ENCODE measurements around the gene BLVRA.

The BLVRA gene

GRCh38 chr7:43790006-43790405, 31.5 kb downstream of the BLVRA start:
- TF ChIP-seq, protein P1, sequence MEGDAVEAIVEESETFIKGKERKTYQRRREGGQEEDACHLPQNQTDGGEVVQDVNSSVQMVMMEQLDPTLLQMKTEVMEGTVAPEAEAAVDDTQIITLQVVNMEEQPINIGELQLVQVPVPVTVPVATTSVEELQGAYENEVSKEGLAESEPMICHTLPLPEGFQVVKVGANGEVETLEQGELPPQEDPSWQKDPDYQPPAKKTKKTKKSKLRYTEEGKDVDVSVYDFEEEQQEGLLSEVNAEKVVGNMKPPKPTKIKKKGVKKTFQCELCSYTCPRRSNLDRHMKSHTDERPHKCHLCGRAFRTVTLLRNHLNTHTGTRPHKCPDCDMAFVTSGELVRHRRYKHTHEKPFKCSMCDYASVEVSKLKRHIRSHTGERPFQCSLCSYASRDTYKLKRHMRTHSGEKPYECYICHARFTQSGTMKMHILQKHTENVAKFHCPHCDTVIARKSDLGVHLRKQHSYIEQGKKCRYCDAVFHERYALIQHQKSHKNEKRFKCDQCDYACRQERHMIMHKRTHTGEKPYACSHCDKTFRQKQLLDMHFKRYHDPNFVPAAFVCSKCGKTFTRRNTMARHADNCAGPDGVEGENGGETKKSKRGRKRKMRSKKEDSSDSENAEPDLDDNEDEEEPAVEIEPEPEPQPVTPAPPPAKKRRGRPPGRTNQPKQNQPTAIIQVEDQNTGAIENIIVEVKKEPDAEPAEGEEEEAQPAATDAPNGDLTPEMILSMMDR (IDR thresholded peaks at IDR 0.05; ENCODE audit: control insufficient read depth, insufficient read depth, low read depth, low read length, missing control alignments): no peak
- no peak for DNase-seq (ENCODE audit: low read depth)
- H3K4me3 ChIP-seq (ENCODE audit: control insufficient read depth, low read depth, low read length): no peak overlapping the region

DNA sequence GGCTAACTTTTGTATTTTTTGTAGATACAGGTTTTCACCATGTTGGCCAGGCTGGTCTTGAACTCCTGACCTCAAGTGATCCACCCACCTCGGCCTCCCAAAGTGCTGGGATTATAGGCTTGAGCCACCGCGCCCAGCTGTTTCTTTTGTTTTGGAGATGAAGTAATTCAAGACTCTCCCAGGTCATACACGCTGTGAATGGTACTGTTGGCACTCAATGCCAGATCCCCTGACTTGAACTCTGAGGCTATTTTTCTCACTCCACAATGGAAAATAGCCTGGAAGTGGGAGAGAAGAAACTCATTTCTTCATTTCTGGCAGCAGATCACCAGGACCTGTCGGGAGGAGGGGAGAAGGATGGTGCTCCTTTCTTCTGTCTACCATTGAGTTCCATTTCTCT, 32.4 kb downstream of the BLVRA start:
- TF ChIP-seq, protein P1 (IDR thresholded peaks at IDR 0.05; ENCODE audit: control insufficient read depth, insufficient read depth, low read depth, low read length, missing control alignments): no peak
- H3K4me3 ChIP-seq (ENCODE audit: control insufficient read depth, low read depth, low read length): no peak overlapping the region

DNA sequence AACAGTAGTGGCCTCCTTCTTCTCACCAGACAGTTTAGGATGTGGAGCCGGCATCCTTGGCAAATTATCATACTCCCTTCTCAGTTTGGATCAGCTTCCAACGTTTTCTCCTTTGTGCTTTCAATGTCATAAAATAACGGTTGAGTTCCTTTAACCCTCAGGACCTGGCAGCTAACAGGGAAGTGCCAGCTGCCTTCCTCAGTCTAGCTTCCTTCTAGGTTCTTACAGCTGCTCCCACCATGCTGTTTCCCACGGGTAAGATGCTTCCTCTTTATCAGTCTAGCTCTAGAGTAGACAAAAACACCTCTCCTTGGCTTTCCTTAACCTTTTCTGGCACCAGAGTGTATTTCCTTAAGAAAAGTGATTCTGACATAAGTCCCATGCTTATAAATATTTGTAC, 33.2 kb downstream of the BLVRA start:
- TF ChIP-seq, protein P1 (IDR thresholded peaks at IDR 0.05; ENCODE audit: control insufficient read depth, insufficient read depth, low read depth, low read length, missing control alignments): no peak
- no peak overlapping the region for H3K4me3 ChIP-seq (ENCODE audit: control insufficient read depth, low read depth, low read length)
- no peak for DNase-seq (ENCODE audit: low read depth)

More for the DNA sequence above, 32.4 kb downstream of the BLVRA start:
- DNase-seq (ENCODE audit: low read depth): no peak

DNA sequence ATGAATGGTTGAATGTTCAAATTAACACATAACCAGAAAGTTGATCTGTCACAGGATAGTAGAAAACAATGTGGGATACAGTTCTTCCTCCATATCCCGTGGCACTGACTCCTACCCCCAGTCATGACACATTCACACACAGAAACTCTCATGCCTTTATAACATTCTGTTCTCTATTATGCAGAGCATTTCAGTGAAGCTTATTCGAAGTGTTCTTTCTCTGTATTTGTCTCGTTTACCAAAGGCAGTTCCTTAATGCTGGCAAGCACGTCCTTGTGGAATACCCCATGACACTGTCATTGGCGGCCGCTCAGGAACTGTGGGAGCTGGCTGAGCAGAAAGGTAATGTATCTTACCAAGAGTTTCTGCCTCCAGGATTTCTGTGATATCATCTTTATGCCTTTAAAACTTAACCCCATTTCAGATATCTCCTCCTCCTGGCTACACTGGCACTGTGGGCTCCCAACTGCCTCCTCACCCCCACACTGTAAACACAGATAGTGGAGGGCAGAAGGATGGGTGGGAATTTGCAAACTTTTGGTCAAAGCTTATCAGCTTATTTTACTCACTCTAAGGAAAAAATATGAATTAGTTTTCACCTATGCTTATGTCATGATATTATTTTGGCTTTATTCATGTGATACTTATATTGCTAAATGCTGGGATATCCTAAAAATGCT, 34.1 kb downstream of the BLVRA start:
- TF ChIP-seq, protein P1 (IDR thresholded peaks at IDR 0.05; ENCODE audit: control insufficient read depth, insufficient read depth, low read depth, low read length, missing control alignments): no peak
- H3K4me3 ChIP-seq (ENCODE audit: control insufficient read depth, low read depth, low read length): no peak overlapping the region
- no peak for DNase-seq (ENCODE audit: low read depth)

DNA sequence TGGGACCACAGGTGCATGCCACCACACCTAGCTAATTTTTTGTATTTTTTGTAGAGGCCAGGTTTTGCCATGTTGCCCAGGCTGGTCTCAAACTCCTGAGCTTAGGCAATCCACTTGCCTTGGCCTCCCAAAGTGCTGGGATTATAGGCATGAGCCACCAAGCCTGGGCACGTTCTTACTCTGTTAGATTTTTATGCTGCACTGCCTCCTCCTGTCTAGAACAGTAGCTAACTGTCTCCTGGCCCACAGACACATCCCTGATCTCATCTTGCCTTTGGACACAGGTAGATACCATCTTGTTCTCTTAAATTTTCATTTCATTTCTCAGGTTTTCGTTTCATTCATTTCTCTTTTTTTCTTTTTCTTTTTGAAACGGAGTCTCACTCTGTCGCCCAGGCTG, 41.1 kb downstream of the BLVRA start:
- TF ChIP-seq, protein P1 (IDR thresholded peaks at IDR 0.05; ENCODE audit: control insufficient read depth, insufficient read depth, low read depth, low read length, missing control alignments): no peak
- no peak overlapping the region for H3K4me3 ChIP-seq (ENCODE audit: control insufficient read depth, low read depth, low read length)
- no peak for DNase-seq (ENCODE audit: low read depth)

GRCh38 chr7:43803865-43804264, 45.4 kb downstream of the BLVRA start:
- DNase-seq (ENCODE audit: low read depth): no peak
- TF ChIP-seq, protein P1 (IDR thresholded peaks at IDR 0.05; ENCODE audit: control insufficient read depth, insufficient read depth, low read depth, low read length, missing control alignments): no peak
- H3K4me3 ChIP-seq (ENCODE audit: control insufficient read depth, low read depth, low read length): no peak overlapping the region

Measured in AG09309 (cell line).